Stimulated activated CD4-positive, alpha-beta T cell treated with anti-CD3 and anti-CD28 coated beads, Interleukin-12 subunit alpha, Interleukin-12 subunit beta, amount 100 ng/mL, for 48 hours (primary cell): ENCODE data around the gene FAM219B.

ENCODE experiments used
- DNase-seq, 3 donors: peaks; one replicate each; pipeline ENCODE4 v3.0.0-alpha.2; 2020; ENCODE audit warnings: low read depth in 2 of 3, low spot score in 1 of 3

Gene FAM219B

GRCh38 chr15:74873756-74874424 is 32.8 kb downstream of the FAM219B start:
- no peak for DNase-seq

DNA sequence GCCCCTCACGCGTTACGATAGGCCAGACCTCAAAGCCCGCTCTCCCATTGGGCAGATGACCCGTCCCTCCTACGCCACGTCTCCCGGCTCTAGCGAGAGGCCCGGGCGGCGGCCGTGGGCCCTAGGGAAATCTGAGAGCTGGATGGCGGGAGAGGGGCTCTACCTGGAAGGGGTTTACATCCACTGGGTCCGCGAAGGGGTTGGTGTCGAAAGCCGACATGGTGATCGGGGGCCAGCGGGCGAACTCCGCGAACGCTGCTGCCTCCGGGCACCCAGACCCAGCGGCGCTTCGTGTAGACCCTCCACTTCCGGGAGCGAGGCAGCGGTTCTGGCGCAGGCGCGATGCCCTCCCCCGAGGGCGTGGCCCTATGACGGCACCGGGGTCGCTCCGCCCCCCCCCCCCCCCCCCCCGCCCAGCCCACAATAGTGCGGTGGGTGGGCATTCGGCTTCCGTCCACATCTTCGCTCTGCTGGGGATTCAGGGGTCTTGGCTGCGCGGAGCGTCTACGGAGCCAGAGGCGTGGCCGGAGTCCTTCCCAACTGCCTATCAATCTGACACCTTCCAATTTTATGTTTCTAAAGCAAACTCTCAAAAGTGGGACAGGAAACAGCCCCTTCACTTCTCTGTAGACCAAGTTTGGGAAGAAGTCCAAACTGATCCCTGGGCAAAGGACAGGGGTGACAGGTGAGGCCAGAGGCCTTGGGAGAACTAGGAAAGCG is 33.5 kb downstream of the FAM219B start, which contains the start of gene SCAMP2:
Gene SCAMP2 (minus strand): TSS at position 330 of the 720 bp plus-strand sequence. CDS start 110 bp downstream, at position 220.
- DNase-seq, result peak; percentile 81 to 89 (median 86)

GRCh38 chr15:74872702-74873035 is 34.0 kb downstream of the FAM219B start:
- no peak for DNase-seq

- no peak for DNase-seq
Measured at GRCh38 chr15:74870436-74871215, 36.0 kb downstream of the FAM219B start.

DNA sequence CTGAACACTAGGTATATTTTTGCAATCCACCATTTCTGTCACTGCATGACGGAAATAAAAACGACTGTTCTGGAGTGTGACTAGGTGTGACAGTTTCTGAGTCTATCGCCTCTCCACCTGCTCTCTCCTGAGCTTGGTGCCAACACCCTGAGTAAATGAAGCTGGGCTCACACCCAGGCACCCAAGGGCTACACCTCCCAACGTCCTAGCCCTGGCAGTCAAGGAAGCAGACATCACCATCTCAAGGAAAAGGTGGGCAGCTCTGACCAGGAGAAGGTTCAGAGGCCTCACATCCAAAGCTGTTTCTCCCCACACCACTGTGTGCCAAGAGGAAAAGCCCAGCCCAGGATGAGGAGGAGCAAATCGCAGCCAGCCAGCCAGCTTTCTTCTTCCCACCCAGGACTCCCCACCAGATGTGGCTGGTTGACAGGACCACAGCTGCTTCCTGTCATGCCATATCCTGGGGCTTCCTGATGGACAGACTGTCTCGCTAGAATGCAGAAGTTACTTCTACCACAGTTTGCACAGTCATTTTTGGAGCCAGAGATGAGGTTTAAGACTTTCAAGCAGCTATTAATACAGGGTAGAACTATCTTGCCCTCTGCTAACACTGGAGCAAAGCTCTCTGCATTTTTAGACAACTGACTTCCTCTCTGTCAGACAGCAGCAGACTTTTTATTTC is 36.8 kb downstream of the FAM219B start:
- DNase-seq, result peak in 2 of 3 donors; percentile 33 to 41

- no peak for DNase-seq
Measured at GRCh38 chr15:74869372-74869725, 37.3 kb downstream of the FAM219B start.

DNA sequence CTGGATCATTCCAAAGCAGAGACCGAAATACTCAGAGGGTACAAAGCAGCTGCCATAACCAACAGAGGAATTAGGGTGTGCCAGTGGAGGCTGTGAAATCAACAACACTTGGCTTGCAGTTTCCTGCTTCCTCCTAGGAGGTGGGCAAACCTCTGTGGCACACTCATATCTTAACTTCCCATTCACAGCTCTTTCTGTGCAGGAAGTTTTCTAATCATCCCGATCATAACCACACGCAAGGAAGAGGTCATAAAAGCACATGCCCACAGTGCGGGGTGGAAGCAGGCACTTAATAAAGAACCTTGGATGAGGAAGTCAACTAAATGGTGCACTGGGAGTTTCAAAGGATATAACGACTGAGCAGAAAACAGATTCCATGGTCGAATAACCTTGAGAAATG is 38.6 kb downstream of the FAM219B start:
- DNase-seq, result no peak

- no peak for DNase-seq
Measured at GRCh38 chr15:74867466-74868038, 39.1 kb downstream of the FAM219B start.

DNA sequence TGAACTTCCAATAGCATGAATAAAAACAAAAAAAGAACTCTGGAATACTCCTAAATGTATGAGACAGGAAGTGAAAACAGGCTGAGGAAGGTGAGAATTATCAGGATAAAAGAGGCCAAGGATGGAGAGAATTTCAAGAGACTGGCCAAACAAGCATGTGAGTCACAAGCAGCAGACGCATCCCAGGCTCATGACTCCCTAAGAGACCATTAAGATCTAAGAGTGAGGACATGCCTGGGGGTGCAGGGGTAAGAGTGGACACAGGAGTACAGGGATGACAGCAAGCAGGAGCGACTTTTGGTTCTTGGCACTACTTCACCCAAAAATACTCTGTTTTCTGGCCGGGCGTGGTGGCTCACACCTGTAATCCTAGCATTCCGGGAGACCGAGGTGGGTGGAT is 40.6 kb downstream of the FAM219B start:
- no peak for DNase-seq

DNA sequence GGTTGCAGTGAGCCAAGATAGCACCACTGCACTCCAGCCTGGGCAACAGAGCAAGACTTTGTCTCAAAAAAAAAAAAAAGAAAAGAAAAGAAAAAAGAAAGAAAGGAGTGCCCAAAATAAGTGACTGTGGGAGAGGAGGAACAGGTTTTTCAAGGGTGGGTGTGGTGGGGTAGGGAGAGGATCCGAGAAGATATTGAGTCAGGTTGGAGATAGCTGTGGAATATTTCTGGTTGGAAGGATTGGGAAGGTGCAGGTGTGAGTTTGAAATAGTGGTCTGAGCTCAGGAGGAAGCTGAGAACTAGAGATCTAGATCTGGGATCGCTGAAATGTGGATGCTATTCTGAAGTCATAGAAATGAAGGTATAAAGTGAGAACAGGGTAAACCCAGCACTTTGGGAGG is 41.3 kb downstream of the FAM219B start:
- no peak for DNase-seq

DNA sequence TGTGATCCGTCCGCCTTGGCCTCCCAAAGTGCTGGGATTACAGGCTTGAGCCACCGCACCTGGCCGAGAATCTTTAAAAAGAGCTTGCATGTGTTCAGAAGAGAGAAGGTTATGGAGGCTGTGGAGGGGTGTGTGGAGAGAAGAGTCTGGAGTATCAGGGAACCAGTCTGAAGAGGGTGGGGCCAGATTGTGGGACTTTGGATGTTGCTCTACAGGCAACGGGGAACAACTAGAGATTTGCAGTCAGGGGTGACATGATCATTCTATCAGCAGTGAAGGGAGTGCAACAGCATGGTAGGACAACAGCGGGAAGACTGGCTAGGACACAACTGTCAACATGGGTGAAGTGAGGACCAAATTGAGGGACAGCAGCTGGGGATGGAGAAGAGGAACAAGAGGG is 42.4 kb downstream of the FAM219B start:
- DNase-seq, result no peak

- no peak for DNase-seq
Measured at GRCh38 chr15:74863239-74864056, 43.2 kb downstream of the FAM219B start.

DNA sequence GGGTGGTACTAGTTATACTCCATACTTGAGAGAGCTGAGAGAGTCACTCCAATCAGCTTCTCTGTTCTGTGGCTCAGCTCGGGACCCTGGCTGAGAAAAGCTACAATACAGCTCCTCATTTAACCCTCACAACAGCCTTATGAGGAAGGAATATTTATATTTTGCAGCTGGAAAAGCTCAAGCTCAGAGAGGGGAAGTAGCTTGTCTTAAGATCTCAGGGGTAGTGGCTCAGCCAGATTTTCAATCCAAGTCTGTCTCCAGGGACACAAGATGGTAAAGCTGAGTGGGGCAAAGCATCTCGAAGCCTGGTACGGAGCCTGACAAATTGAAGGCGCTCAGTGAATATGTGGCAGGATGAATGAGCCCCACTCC is 48.3 kb downstream of the FAM219B start:
- DNase-seq, result no peak

GRCh38 chr15:74857671-74858368 is 48.8 kb downstream of the FAM219B start:
- DNase-seq, result no peak

DNA sequence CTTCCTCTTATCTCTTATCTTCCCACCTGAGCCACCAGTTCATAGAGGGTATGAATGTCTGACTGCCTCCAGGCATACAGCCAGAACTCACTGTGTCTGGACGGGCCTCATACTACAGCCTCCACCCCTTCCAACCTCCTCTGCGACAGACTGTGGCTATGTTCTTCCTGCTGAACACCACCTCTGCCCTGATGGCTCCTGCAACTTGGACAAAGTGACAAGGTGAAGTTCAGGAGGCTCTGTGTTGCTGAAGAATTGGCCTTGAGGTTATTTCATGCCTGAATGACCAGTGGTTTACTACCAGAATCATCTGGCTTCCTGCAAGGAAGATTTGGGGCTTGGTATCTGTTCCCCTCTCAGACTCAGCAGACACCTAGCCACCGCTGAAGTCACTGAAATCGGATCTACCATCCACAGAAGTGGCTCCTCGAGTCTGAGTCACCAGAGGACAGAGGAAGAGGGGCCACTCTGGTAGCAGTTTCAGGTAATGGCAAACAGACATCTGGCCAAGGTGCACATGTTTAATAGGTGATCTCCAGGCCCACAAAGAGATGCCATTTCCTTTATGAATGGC is 49.5 kb downstream of the FAM219B start:
- DNase-seq, result no peak

DNA sequence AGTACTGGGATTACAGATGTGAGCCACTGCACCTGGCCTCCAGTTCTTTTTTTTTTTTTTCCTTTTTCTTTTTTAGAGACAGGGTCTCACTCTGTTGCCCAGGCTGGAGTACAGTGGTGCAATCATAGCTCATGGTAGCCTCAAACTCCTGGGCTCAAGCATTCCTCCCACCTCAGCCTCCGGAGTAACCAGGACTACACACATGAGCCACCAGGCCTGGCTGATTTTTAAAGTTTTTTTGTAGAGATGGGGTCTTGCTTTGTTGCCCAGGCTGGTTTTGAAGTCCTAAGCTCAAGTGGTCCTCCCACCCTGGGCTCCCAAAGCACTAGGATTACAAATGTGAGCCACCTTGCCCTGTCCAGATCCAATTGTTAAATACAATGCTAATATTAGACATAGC is 50.1 kb downstream of the FAM219B start:
- no peak for DNase-seq

DNA sequence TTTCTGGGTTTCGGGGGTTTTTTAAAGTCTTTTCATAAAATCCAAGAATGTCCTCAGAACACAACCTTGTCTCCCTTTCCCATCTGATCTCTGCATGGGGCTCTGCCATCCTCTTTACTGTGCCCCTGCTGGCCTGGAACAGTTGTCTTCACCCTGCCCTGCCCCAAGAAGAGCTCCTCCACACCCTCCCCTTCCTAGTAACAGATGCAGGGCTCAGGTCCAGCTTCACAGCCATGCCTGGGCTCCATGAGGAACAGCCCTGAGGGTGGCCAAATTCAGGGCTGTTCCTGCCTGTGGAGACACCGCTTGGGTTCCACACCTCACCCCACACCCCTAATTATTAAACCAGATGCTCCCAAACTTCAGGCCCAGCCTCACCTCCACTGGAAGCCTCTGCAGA is 50.8 kb downstream of the FAM219B start:
- DNase-seq, result no peak

DNA sequence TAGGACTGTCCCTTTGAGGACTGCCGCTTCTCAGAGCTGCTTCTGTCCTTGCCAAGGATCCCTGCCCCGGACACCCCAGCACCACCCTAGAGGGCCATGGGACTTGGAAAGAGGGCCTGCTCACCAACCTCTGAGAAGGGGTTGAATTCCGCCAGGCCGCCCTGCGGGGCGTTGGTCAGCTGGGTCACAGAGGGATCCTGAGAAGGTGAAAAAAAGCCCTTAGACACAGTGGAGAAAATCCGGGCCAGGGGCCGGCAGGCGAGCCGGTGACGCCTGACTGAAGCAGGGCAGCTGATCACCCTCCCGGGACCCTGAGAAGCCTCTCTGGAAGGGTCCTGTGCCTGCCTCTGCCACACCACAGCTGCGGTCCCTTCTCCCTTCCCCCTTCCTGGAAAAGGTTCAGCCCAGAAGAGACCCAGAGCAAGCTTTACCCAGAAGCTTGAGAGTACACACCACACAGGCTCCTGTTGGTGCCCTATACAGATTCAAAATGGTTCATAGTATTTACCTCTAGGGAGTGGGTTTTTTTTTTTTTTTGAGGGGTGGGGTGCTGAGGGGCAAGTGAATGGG is 52.1 kb downstream of the FAM219B start:
- DNase-seq, result no peak

GRCh38 chr15:74851960-74852359 is 54.7 kb downstream of the FAM219B start:
- no peak for DNase-seq
